ENCODE data around the gene SIGLEC12.
"Not testable (repeated sequence)": the region's sequence is repeated elsewhere in the genome, so short reads cannot be mapped to it uniquely, and the experiment has no call there.

Gene SIGLEC12

GRCh38 chr19:51524666-51525264, 23.2 kb upstream of the SIGLEC12 start:
- DNase-seq (ENCODE audit: low read depth, low spot score): no peak

- DNase-seq (ENCODE audit: low read depth, low spot score): no peak
These were observed 20.2 kb upstream of the SIGLEC12 start for GRCh38 chr19:51521781-51522180.

- DNase-seq (ENCODE audit: low read depth, low spot score): no peak
These were observed 19.8 kb upstream of the SIGLEC12 start for GRCh38 chr19:51521357-51521756.

- DNase-seq (ENCODE audit: low read depth, low spot score): no peak
These were observed 19.1 kb upstream of the SIGLEC12 start for GRCh38 chr19:51520728-51521127.

GRCh38 chr19:51514866-51515481, 13.4 kb upstream of the SIGLEC12 start:
- DNase-seq (ENCODE audit: low read depth, low spot score): peak; percentile 15

GRCh38 chr19:51513968-51514367, 12.4 kb upstream of the SIGLEC12 start:
- no peak for DNase-seq (ENCODE audit: low read depth, low spot score)

GRCh38 chr19:51511353-51511752, 9.8 kb upstream of the SIGLEC12 start:
- DNase-seq (ENCODE audit: low read depth, low spot score): no peak

- no peak for DNase-seq (ENCODE audit: low read depth, low spot score)
These were observed 8.4 kb upstream of the SIGLEC12 start for GRCh38 chr19:51509823-51510660.

GRCh38 chr19:51508059-51508733, 6.6 kb upstream of the SIGLEC12 start:
- no peak for DNase-seq (ENCODE audit: low read depth, low spot score)

- DNase-seq (ENCODE audit: low read depth, low spot score): no peak
These were observed 6.0 kb upstream of the SIGLEC12 start for GRCh38 chr19:51507640-51508058.

- no peak for DNase-seq (ENCODE audit: low read depth, low spot score)
These were observed 5.6 kb upstream of the SIGLEC12 start for GRCh38 chr19:51507192-51507591.

GRCh38 chr19:51505904-51506303, 4.3 kb upstream of the SIGLEC12 start:
- no peak for DNase-seq (ENCODE audit: low read depth, low spot score)

- no peak for DNase-seq (ENCODE audit: low read depth, low spot score)
These were observed 2.3 kb upstream of the SIGLEC12 start for GRCh38 chr19:51503896-51504295.

GRCh38 chr19:51503286-51503817, 1.8 kb upstream of the SIGLEC12 start:
- DNase-seq (ENCODE audit: low read depth, low spot score): no peak

- not testable (repeated sequence) for DNase-seq (ENCODE audit: low read depth, low spot score)
These were observed 669 bp downstream of the SIGLEC12 start for GRCh38 chr19:51500931-51501330.

GRCh38 chr19:51497666-51498065, 3.9 kb downstream of the SIGLEC12 start:
- DNase-seq (ENCODE audit: low read depth, low spot score): no peak

- DNase-seq (ENCODE audit: low read depth, low spot score): no peak
These were observed 7.8 kb downstream of the SIGLEC12 start for GRCh38 chr19:51493776-51494175.

- no peak for DNase-seq (ENCODE audit: low read depth, low spot score)
These were observed 10.0 kb downstream of the SIGLEC12 start for GRCh38 chr19:51491586-51491985.

GRCh38 chr19:51490676-51491075, 10.9 kb downstream of the SIGLEC12 start:
- DNase-seq (ENCODE audit: low read depth, low spot score): no peak

GRCh38 chr19:51489113-51489512, 12.5 kb downstream of the SIGLEC12 start:
- no peak for DNase-seq (ENCODE audit: low read depth, low spot score)

- DNase-seq (ENCODE audit: low read depth, low spot score): no peak
These were observed 13.1 kb downstream of the SIGLEC12 start for GRCh38 chr19:51488491-51488890.

All from smooth muscle cell of the brain vasculature (primary cell).